GM13977 (cell line): ENCODE measurements around the gene XRCC5.

ENCODE experiments used
- DNase-seq: peaks from one replicate; pipeline ENCODE4 v3.0.0; 2012; ENCODE audit warnings: low spot score
- CTCF ChIP-seq: IDR thresholded peaks from 2 replicates; pipeline ENCODE4 v1.5.1; 2012; ENCODE audit warnings: mild to moderate bottlenecking, control low read depth; ENCODE audit not compliant: insufficient read depth; ENCODE audit errors: extremely low read depth, missing control alignments
- in situ Hi-C: fragments of 300-500 bp; cut with MboI; formaldehyde crosslinking; loops from one replicate; pipeline ENCODE4 v1.12.0; 2022; ENCODE audit warnings: low sequenced_read_pairs, low pct_unique_long_range_greater_than_20kb, mixed read lengths, inconsistent platforms; ENCODE audit not compliant: unreplicated experiment

XRCC5 gene

GRCh38 chr2:216159144-216159543, 50.0 kb downstream of the XRCC5 start:
- TF ChIP-seq CTCF: no peak
- in situ Hi-C loops: no loop called here
- no peak for DNase-seq

- no peak for DNase-seq
- no peak for TF ChIP-seq CTCF
- in situ Hi-C loops: no loop called here
Observed at GRCh38 chr2:216159646-216160045, 50.5 kb downstream of the XRCC5 start.

GRCh38 chr2:216160786-216161185, 51.6 kb downstream of the XRCC5 start:
- in situ Hi-C loops: no loop called here
- no peak for TF ChIP-seq CTCF
- no peak for DNase-seq

GRCh38 chr2:216161967-216162366, 52.8 kb downstream of the XRCC5 start:
- in situ Hi-C loops: no loop called here
- no peak for DNase-seq
- TF ChIP-seq CTCF: no peak

GRCh38 chr2:216163518-216163917, 54.4 kb downstream of the XRCC5 start:
- DNase-seq: no peak
- no peak for TF ChIP-seq CTCF
- in situ Hi-C loops: no loop called here

GRCh38 chr2:216164087-216164486, 54.9 kb downstream of the XRCC5 start:
- in situ Hi-C loops: no loop called here
- DNase-seq: no peak
- TF ChIP-seq CTCF: no peak

GRCh38 chr2:216164576-216164975, 55.4 kb downstream of the XRCC5 start:
- no peak for DNase-seq
- TF ChIP-seq CTCF: no peak
- in situ Hi-C loops: no loop called here
